Measurements from ENCODE around the gene CLEC11A. TPM values are rescaled to one million over a fixed set of nuclear protein-coding genes. Genes with fewer than 3 reads are reported as not detected.

Gene CLEC11A, protein sequence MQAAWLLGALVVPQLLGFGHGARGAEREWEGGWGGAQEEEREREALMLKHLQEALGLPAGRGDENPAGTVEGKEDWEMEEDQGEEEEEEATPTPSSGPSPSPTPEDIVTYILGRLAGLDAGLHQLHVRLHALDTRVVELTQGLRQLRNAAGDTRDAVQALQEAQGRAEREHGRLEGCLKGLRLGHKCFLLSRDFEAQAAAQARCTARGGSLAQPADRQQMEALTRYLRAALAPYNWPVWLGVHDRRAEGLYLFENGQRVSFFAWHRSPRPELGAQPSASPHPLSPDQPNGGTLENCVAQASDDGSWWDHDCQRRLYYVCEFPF
- polyA plus RNA-seq = 18.4 and 19.5 TPM in 2 replicates
- 3.4 and 3.7 TPM in 2 replicates for polyA minus RNA-seq

DNA sequence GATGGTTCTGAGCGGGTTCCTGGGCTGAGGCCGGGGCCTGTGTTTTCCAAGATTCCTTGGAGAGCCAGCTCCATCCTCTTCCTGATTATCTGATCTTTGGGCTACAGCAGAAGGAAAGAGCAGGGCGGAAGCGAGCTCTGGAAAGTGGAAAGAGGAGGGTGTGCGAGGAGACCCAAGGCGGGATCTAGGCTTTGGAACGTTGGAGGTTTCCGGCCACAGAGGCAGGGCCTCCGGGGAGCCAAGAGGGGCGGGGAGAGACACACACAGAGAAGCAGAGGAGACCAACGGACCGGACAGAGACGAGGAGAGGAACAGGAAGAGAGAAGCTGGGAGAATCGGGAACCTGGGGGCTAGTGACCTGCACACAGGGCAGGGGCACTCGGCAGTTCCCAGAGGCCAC is at the start of gene CLEC11A:
Gene CLEC11A (plus strand): TSS at position 296 of the 400 bp plus-strand sequence. CDS start 162 bp downstream, outside the sequence.
- H3K27me3 ChIP-seq (ENCODE audit: insufficient read depth, low read depth, low read length) = no peaks in the 10 kb centered on the region
- H3K9me2 ChIP-seq (ENCODE audit: insufficient read depth, low read length) = no peaks in the 10 kb centered on the region
- no peaks in the 10 kb centered on the region for H3K36me3 ChIP-seq (ENCODE audit: insufficient read depth, low read length)
- H2AFZ ChIP-seq (ENCODE audit: low read depth, low read length) = peak within 1 kb of the TSS; percentile 48
- H3K4me2 ChIP-seq (ENCODE audit: low read length) = peak within 1 kb of the TSS; percentile 89
- peaks cover 3% of the 10 kb centered on the region for H3K79me2 ChIP-seq (replicated peaks; ENCODE audit: insufficient read depth, low read length)
- H3F3A ChIP-seq (ENCODE audit: insufficient read depth, low read length, poor library complexity, severe bottlenecking) = peaks cover 3% of the 10 kb centered on the region
- TF ChIP-seq REST (IDR thresholded peaks at IDR 0.05; ENCODE audit: borderline replicate concordance) (no peak), SMC3 (conservative IDR thresholded peaks at IDR 0.05; ENCODE audit: poor library complexity) (no peak), EP300 (conservative IDR thresholded peaks at IDR 0.05; ENCODE audit: poor library complexity, severe bottlenecking) (no peak), MXI1 (conservative IDR thresholded peaks at IDR 0.05; ENCODE audit: poor library complexity, severe bottlenecking) (no peak), TAF1 (IDR thresholded peaks at IDR 0.05; ENCODE audit: low read depth) (no peak)
- H3K4me3 ChIP-seq (ENCODE audit: low read length) = peak within 1 kb of the TSS; percentile 96
- H3K9ac ChIP-seq (ENCODE audit: low read length) = peak within 1 kb of the TSS; percentile 73
- no peaks in the 10 kb centered on the region for H3K9me3 ChIP-seq (ENCODE audit: low read length)
- H4K20me1 ChIP-seq (ENCODE audit: insufficient read depth) = no peaks in the 10 kb centered on the region
- H3K27ac ChIP-seq (ENCODE audit: low read length) = peak within 1 kb of the TSS; percentile 76

DNA sequence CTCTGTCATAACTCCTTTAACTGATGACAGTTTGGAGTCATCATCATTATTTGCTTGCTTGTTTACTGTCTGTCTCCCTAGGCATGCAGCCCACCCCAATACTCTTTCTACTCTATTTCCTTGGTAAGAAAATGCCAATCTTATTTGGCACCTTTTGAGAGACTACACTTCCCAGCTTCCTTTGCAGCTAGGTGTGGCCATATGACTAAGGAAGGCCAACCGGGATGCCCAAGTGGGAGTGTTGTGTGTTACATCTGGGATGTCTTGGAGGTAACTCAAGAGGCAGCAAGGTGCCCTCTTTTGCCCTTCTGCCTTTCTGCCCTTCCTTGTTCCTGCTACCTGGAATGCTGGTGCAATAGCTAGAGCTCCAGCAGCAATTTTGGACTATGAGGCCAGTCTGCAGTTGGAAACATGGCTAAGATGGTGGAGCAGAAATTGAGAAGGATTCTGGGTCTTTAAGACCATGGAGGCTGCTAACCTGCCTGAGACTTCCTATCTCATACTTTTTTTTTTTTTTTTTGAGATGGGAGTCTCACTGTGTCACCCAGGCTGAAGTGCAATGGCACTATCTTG is 46.5 kb upstream of the CLEC11A start:
- H3K79me2 ChIP-seq (replicated peaks; ENCODE audit: insufficient read depth, low read length) = no peaks in the 10 kb centered on the region
- H4K20me1 ChIP-seq (ENCODE audit: insufficient read depth) = no peaks in the 10 kb centered on the region
- H3K27me3 ChIP-seq (ENCODE audit: insufficient read depth, low read depth, low read length) = no peaks in the 10 kb centered on the region
- peaks cover 9% of the 10 kb centered on the region for H3K36me3 ChIP-seq (ENCODE audit: insufficient read depth, low read length)
- no peak overlapping the region for H3K4me3 ChIP-seq (ENCODE audit: low read length)
- no peak overlapping the region for H3K4me2 ChIP-seq (ENCODE audit: low read length)
- H3K27ac ChIP-seq (ENCODE audit: low read length) = no peak overlapping the region
- H2AFZ ChIP-seq (ENCODE audit: low read depth, low read length) = no peak overlapping the region
- no peak overlapping the region for H3K9ac ChIP-seq (ENCODE audit: low read length)
- no peaks in the 10 kb centered on the region for H3K9me2 ChIP-seq (ENCODE audit: insufficient read depth, low read length)
- no peaks in the 10 kb centered on the region for H3K9me3 ChIP-seq (ENCODE audit: low read length)
- TF ChIP-seq EP300 (conservative IDR thresholded peaks at IDR 0.05; ENCODE audit: poor library complexity, severe bottlenecking) (no peak), REST (IDR thresholded peaks at IDR 0.05; ENCODE audit: borderline replicate concordance) (no peak), SMC3 (conservative IDR thresholded peaks at IDR 0.05; ENCODE audit: poor library complexity) (no peak), CTCF (IDR thresholded peaks at IDR 0.05; ENCODE audit: poor library complexity, severe bottlenecking) (no peak), MXI1 (conservative IDR thresholded peaks at IDR 0.05; ENCODE audit: poor library complexity, severe bottlenecking) (no peak), EZH2 (IDR thresholded peaks at IDR 0.05; ENCODE audit: borderline replicate concordance, insufficient read depth, low read length, poor library complexity, severe bottlenecking) (no peak), TAF1 (IDR thresholded peaks at IDR 0.05; ENCODE audit: low read depth) (no peak), POLR2AphosphoS5 (IDR thresholded peaks at IDR 0.05) (no peak), RAD21 (conservative IDR thresholded peaks at IDR 0.05) (no peak)
- no peaks in the 10 kb centered on the region for H3F3A ChIP-seq (ENCODE audit: insufficient read depth, low read length, poor library complexity, severe bottlenecking)

All from neural cell (in vitro differentiated cells).